ENCODE results near the gene NT5C2. TPM values are rescaled to one million over a fixed set of nuclear protein-coding genes. Genes with fewer than 3 reads are reported as not detected.
"Not testable (repeated sequence)": the region's sequence is repeated elsewhere in the genome, so short reads cannot be mapped to it uniquely, and the experiment has no call there.

NT5C2 gene
- total RNA-seq, 2 experiments from 2014 or later: 39.1 to 43.0 TPM

GRCh38 chr10:103224133-103224532 is 31.1 kb upstream of the NT5C2 start:
- intact Hi-C loops (cut with micrococcal nuclease): no loop called here
- ATAC-seq: no peak
- Mint-ChIP-seq H3K4me3 (no peak overlapping the region), H3K4me1 (ENCODE audit: low read depth) (no peaks in the 10 kb centered on the region), H3K27ac (no peak overlapping the region), H3K27me3 (no peaks in the 10 kb centered on the region), H3K9me3 (peaks cover 8% of the 10 kb centered on the region), H3K36me3 (ENCODE audit: low read depth) (no peaks in the 10 kb centered on the region)
- ChIA-PET POLR2A (no interaction called here), CTCF (interaction anchor here (2.6 kb wide), 1 partner anchor 20 kb away, joined by 9 read pairs; no protein-coding TSS in a partner anchor)
- no peak for TF ChIP-seq CTCF (IDR thresholded peaks at IDR 0.05)
- no peak for DNase-seq

- H3K36me3 Mint-ChIP-seq (ENCODE audit: low read depth); H3K4me1 Mint-ChIP-seq (ENCODE audit: low read depth); H3K4me3 Mint-ChIP-seq; H3K27ac Mint-ChIP-seq; intact Hi-C loops (cut with micrococcal nuclease); POLR2A ChIA-PET; H3K27me3 Mint-ChIP-seq; ATAC-seq; DNase-seq: not testable (repeated sequence)
- H3K9me3 Mint-ChIP-seq: peaks cover 10% of the 10 kb centered on the region
- CTCF ChIA-PET: interaction anchor here (1.4 kb wide), 1 partner anchor 15 kb away, joined by 4 read pairs; no protein-coding TSS in a partner anchor
These were observed 23.3 kb upstream of the NT5C2 start for GRCh38 chr10:103216362-103216761.

- DNase-seq: no peak
- no peak for ATAC-seq
- no peak for TF ChIP-seq CTCF (IDR thresholded peaks at IDR 0.05)
- intact Hi-C loops (cut with micrococcal nuclease): no loop called here
- ChIA-PET CTCF (interaction anchor here (1.3 to 1.4 kb wide), 2 partner anchors 16 to 29 kb away, joined by 4 to 5 read pairs; no protein-coding TSS in a partner anchor), POLR2A (no interaction called here)
- Mint-ChIP-seq H3K36me3 (ENCODE audit: low read depth) (no peaks in the 10 kb centered on the region), H3K27me3 (no peaks in the 10 kb centered on the region), H3K4me3 (no peak overlapping the region), H3K4me1 (ENCODE audit: low read depth) (peaks cover 3% of the 10 kb centered on the region), H3K27ac (no peak overlapping the region), H3K9me3 (peaks cover 10% of the 10 kb centered on the region)
These were observed 22.5 kb upstream of the NT5C2 start for GRCh38 chr10:103215601-103216000.

- H3K4me1 Mint-ChIP-seq (ENCODE audit: low read depth); H3K27me3 Mint-ChIP-seq; ATAC-seq; H3K4me3 Mint-ChIP-seq; intact Hi-C loops (cut with micrococcal nuclease); H3K27ac Mint-ChIP-seq; H3K36me3 Mint-ChIP-seq (ENCODE audit: low read depth); DNase-seq; CTCF ChIA-PET; POLR2A ChIA-PET: not testable (repeated sequence)
- peaks cover 10% of the 10 kb centered on the region for H3K9me3 Mint-ChIP-seq
These were observed 17.2 kb upstream of the NT5C2 start for GRCh38 chr10:103210262-103210661.

- CTCF ChIA-PET; H3K9me3 Mint-ChIP-seq; H3K36me3 Mint-ChIP-seq (ENCODE audit: low read depth); H3K4me3 Mint-ChIP-seq; DNase-seq; ATAC-seq; POLR2A ChIA-PET; H3K4me1 Mint-ChIP-seq (ENCODE audit: low read depth); H3K27ac Mint-ChIP-seq; H3K27me3 Mint-ChIP-seq; intact Hi-C loops (cut with micrococcal nuclease): not testable (repeated sequence)
These were observed 14.6 kb upstream of the NT5C2 start for GRCh38 chr10:103207643-103208042.

- DNase-seq (no peak), ATAC-seq (no peak)
- no peaks in the 10 kb centered on the region for H3K27me3 Mint-ChIP-seq
- ChIA-PET POLR2A (no interaction called here), CTCF (no interaction called here)
- H3K36me3 Mint-ChIP-seq (ENCODE audit: low read depth): no peaks in the 10 kb centered on the region
- H3K27ac Mint-ChIP-seq: no peak overlapping the region
- no peak overlapping the region for H3K4me3 Mint-ChIP-seq
- H3K9me3 Mint-ChIP-seq: peaks cover 3% of the 10 kb centered on the region
- no peaks in the 10 kb centered on the region for H3K4me1 Mint-ChIP-seq (ENCODE audit: low read depth)
- no peak for TF ChIP-seq CTCF (IDR thresholded peaks at IDR 0.05)
- intact Hi-C loops (cut with micrococcal nuclease): no loop called here
These were observed 14.1 kb upstream of the NT5C2 start for GRCh38 chr10:103207141-103207540.

- POLR2A ChIA-PET: interaction anchor here (0.7 kb wide), 1 partner anchor 1937 kb away, joined by 3 read pairs; no protein-coding TSS in a partner anchor
These were observed 13.6 kb upstream of the NT5C2 start for GRCh38 chr10:103206715-103207114.

GRCh38 chr10:103205401-103205800 is 12.3 kb upstream of the NT5C2 start:
- ATAC-seq; intact Hi-C loops (cut with micrococcal nuclease); H3K9me3 Mint-ChIP-seq: not testable (repeated sequence)

More at GRCh38 chr10:103206715-103207114, 13.6 kb upstream of the NT5C2 start:
- DNase-seq; H3K27ac Mint-ChIP-seq; H3K36me3 Mint-ChIP-seq (ENCODE audit: low read depth); ATAC-seq; CTCF ChIA-PET; H3K4me1 Mint-ChIP-seq (ENCODE audit: low read depth); H3K4me3 Mint-ChIP-seq; intact Hi-C loops (cut with micrococcal nuclease); H3K9me3 Mint-ChIP-seq; H3K27me3 Mint-ChIP-seq: not testable (repeated sequence)

More at GRCh38 chr10:103205401-103205800, 12.3 kb upstream of the NT5C2 start:
- H3K4me1 Mint-ChIP-seq (ENCODE audit: low read depth); CTCF ChIA-PET; H3K4me3 Mint-ChIP-seq; POLR2A ChIA-PET; H3K27me3 Mint-ChIP-seq; H3K27ac Mint-ChIP-seq; H3K36me3 Mint-ChIP-seq (ENCODE audit: low read depth); DNase-seq: not testable (repeated sequence)
